ENCODE measurements around the gene TNFRSF19.
A peak's percentile ranks its signal among the peaks of the same experiment; 100 is the strongest.

TNFRSF19 gene

DNA sequence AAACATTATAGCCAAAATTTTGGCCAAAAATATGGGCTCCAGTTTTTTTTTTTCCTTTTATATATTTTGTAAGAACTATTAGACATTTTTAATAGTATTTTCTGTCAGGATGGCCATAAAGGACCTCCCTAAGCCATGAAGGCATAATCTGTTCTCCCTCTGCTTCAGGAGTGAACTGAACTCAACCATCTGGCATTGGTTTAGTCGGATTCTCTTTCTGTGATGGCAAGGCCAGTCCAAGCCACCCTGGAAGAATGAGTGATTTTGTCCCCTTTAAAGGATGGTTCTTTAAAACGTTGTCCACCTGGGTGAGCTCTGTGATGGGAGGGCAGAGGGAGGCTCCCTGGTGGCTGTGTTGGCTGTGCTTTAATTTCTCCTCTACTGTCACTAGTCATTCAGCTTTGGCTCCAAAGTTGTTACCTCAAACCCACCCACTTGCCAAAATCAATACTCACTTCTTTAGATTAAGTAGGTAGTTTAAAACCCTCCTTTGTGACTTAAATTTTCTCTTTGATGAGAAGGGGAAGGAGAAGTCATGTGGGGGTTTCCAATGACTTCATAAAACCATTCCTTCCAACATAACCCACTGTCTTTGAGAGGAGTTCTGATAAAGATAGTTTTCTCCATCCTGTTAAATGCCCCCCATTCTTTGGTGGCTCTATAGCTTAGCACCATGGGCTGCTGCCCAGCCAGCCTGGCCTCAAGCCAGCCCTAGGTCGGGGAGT lies 4.4 kb downstream of the TNFRSF19 start:
- no peaks in the 10 kb centered on the region for H3K4me1 ChIP-seq (ENCODE audit: control insufficient read depth, insufficient read depth, low read length)
- peaks cover 34% of the 10 kb centered on the region for H3K27me3 ChIP-seq (ENCODE audit: control insufficient read depth, insufficient read depth, low read length)
- H3K4me3 ChIP-seq (ENCODE audit: low read length), result no peak overlapping the region
- H3K9me3 ChIP-seq (ENCODE audit: control insufficient read depth, low read length), result no peaks in the 10 kb centered on the region
- H3K36me3 ChIP-seq (ENCODE audit: control insufficient read depth, insufficient read depth, low read length), result no peaks in the 10 kb centered on the region
- no peak overlapping the region for H3K9ac ChIP-seq (ENCODE audit: low read length)

GRCh38 chr13:23575632-23576031 lies 5.4 kb downstream of the TNFRSF19 start:
- no peaks in the 10 kb centered on the region for H3K36me3 ChIP-seq (ENCODE audit: control insufficient read depth, insufficient read depth, low read length)
- peaks cover 36% of the 10 kb centered on the region for H3K27me3 ChIP-seq (ENCODE audit: control insufficient read depth, insufficient read depth, low read length)
- no peak overlapping the region for H3K4me3 ChIP-seq (ENCODE audit: low read length)
- no peaks in the 10 kb centered on the region for H3K4me1 ChIP-seq (ENCODE audit: control insufficient read depth, insufficient read depth, low read length)
- H3K9ac ChIP-seq (ENCODE audit: low read length), result no peak overlapping the region
- H3K9me3 ChIP-seq (ENCODE audit: control insufficient read depth, low read length), result no peaks in the 10 kb centered on the region

DNA sequence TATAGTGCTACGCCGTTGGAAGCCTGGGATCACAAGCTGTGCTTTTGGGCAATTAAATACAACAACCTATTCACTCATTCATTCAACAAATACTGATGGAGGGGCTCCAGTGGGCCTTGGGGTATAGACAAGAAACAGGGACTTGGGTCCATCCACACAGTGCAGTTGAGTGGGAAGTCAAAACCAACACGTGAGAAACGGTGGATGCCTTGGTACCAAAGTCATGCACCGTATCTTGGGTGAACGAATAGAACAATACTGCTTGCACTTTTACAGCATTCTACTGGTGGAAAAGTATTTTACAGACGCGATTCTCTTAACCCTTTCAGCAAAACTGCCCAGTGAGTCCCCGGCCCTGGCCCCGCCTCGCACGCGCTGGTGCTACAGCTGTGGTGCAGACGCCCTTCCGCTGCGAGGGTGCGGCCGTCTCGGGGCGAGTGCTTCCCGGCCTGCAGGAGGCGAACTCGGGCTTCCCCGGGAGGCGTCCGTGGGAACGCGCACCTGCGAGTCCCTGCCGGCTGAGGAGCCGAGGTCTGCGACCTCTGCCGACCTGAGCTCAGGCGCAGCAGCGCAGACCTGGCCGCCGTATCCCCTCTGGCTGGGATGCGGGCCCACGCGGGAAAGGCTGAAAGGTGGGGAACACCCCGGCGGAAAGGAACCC lies 8.3 kb downstream of the TNFRSF19 start:
- Histone ChIP-seq H3K4me3 (ENCODE audit: low read length) (peak overlapping the region; percentile 34), H3K9ac (ENCODE audit: low read length) (peak overlapping the region; percentile 46), H3K4me1 (ENCODE audit: control insufficient read depth, insufficient read depth, low read length) (no peaks in the 10 kb centered on the region), H3K36me3 (ENCODE audit: control insufficient read depth, insufficient read depth, low read length) (no peaks in the 10 kb centered on the region), H3K27me3 (ENCODE audit: control insufficient read depth, insufficient read depth, low read length) (peaks cover 13% of the 10 kb centered on the region), H3K9me3 (ENCODE audit: control insufficient read depth, low read length) (no peaks in the 10 kb centered on the region)

DNA sequence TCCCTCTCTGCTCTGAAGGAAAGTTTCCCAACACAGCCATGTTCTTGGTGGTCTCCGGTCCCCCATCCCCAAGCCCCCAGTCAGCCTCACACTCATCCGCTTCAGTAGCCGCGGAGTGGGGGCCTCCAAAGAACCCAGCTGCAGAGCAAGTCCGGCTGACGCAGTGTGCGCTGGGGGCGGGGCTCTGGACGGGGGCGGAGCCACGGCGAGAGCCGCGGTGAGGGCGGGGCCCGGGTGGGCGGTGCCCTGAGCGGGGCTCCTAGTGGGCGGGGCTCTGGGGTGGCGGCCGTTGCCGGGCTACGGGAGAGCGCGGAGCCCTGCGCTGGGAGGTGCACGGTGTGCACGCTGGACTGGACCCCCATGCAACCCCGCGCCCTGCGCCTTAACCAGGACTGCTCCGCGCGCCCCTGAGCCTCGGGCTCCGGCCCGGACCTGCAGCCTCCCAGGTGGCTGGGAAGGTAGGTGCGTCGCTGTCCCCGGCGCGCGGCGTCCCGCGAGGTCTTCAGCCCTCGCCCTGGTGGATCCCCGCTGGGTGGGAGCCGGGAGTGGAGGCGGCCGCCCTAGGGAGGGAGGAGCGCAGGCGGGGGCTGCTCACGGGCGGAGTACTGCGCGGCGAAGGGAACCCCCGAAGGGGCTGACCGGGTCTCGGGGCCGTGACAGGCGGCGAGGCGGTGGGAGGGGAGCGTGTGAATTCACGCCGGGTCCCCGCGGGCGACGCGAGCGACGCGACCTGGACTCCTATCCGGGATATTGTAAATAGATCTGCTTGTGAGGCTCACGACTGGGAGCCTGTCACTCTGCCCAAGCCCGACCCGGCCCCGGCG lies 9.1 kb downstream of the TNFRSF19 start:
- no peaks in the 10 kb centered on the region for H3K9me3 ChIP-seq (ENCODE audit: control insufficient read depth, low read length)
- no peaks in the 10 kb centered on the region for H3K4me1 ChIP-seq (ENCODE audit: control insufficient read depth, insufficient read depth, low read length)
- H3K36me3 ChIP-seq (ENCODE audit: control insufficient read depth, insufficient read depth, low read length), result no peaks in the 10 kb centered on the region
- H3K27me3 ChIP-seq (ENCODE audit: control insufficient read depth, insufficient read depth, low read length), result peaks cover 12% of the 10 kb centered on the region
- peak overlapping the region; percentile 46 for H3K9ac ChIP-seq (ENCODE audit: low read length)
- H3K4me3 ChIP-seq (ENCODE audit: low read length), result peak overlapping the region; percentile 34

DNA sequence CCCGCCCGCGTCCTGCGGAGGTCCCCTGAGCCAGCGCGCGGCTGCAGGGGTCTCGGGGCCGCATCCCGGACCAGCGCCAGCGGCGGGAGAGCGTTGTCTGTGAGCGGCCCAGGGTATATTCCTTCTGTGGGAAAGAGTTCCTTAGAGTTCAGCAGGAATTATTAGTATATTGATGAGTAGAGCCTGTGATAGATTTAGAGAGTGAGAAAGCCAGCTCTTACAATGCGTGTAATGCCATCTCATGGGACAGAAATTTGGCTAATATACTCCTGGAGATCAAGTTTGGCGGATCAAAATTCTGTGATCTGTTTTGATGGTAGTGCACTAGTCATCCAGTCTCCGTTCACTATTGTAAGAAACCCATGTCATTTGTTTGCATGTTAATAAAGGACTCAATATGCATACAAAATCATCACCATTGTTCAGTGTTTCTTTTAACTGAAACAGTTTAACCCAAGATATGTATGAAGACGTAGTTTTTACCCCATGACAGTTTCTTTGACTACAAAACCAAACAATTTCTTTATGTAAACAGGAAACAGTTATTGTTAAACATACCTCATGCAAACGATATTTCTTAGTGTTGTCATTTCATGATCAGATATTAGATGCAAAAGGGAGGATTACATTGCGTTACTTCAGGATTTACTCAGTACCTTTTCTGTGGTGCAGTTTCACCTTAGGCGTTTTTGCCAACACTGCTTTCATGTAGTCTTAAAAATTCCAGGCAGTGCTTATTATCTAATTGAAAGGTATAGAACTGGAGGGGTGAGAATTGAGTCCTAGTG lies 9.9 kb downstream of the TNFRSF19 start:
- H3K27me3 ChIP-seq (ENCODE audit: control insufficient read depth, insufficient read depth, low read length), result peaks cover 12% of the 10 kb centered on the region
- no peak overlapping the region for H3K4me3 ChIP-seq (ENCODE audit: low read length)
- no peaks in the 10 kb centered on the region for H3K4me1 ChIP-seq (ENCODE audit: control insufficient read depth, insufficient read depth, low read length)
- no peak overlapping the region for H3K9ac ChIP-seq (ENCODE audit: low read length)
- H3K36me3 ChIP-seq (ENCODE audit: control insufficient read depth, insufficient read depth, low read length), result no peaks in the 10 kb centered on the region
- no peaks in the 10 kb centered on the region for H3K9me3 ChIP-seq (ENCODE audit: control insufficient read depth, low read length)

DNA sequence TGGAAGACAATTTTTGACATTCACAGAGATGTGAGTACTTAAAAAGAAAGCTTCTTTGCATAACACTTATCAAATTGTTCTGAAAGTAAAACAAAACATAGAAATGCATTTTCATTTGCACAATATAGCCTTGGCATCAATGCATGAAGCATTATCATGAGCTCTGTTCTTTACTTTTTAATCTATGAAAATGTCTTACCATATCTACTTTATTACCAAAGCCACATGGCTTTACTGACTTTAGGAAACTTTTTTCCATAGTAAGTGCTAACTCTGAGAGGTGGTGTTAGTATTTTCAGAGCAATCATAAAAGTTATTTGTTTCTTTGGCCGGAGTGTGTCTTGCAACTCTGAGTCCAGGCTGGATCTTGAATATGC lies 10.5 kb downstream of the TNFRSF19 start:
- Histone ChIP-seq H3K4me3 (ENCODE audit: low read length) (no peak overlapping the region), H3K4me1 (ENCODE audit: control insufficient read depth, insufficient read depth, low read length) (no peaks in the 10 kb centered on the region), H3K9me3 (ENCODE audit: control insufficient read depth, low read length) (no peaks in the 10 kb centered on the region), H3K27me3 (ENCODE audit: control insufficient read depth, insufficient read depth, low read length) (peaks cover 12% of the 10 kb centered on the region), H3K9ac (ENCODE audit: low read length) (no peak overlapping the region), H3K36me3 (ENCODE audit: control insufficient read depth, insufficient read depth, low read length) (no peaks in the 10 kb centered on the region)

DNA sequence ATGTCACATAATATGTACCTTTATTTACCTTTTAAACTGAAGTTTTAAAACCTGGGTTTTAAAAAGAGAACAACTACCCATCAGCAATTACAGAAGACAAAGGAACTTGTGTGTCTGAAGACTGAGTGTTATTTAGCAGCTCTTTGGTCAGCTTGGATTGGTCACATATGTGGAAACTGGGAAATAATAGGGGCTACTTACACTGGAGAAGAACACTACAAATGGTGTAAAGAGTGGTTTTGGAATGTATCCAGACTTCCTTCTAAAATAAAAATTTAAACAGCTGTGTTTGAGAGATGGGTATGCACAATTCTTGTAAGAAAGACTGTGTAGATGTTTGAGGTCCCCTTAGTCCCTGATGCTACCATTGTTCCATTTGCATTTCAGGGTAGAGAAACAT lies 13.3 kb downstream of the TNFRSF19 start:
- no peak overlapping the region for H3K9ac ChIP-seq (ENCODE audit: low read length)
- H3K9me3 ChIP-seq (ENCODE audit: control insufficient read depth, low read length), result no peaks in the 10 kb centered on the region
- no peak overlapping the region for H3K4me3 ChIP-seq (ENCODE audit: low read length)
- no peaks in the 10 kb centered on the region for H3K36me3 ChIP-seq (ENCODE audit: control insufficient read depth, insufficient read depth, low read length)
- no peaks in the 10 kb centered on the region for H3K4me1 ChIP-seq (ENCODE audit: control insufficient read depth, insufficient read depth, low read length)
- peaks cover 12% of the 10 kb centered on the region for H3K27me3 ChIP-seq (ENCODE audit: control insufficient read depth, insufficient read depth, low read length)

GRCh38 chr13:23584275-23584674 lies 14.1 kb downstream of the TNFRSF19 start:
- H3K4me3 ChIP-seq (ENCODE audit: low read length), result no peak overlapping the region
- no peaks in the 10 kb centered on the region for H3K36me3 ChIP-seq (ENCODE audit: control insufficient read depth, insufficient read depth, low read length)
- H3K27me3 ChIP-seq (ENCODE audit: control insufficient read depth, insufficient read depth, low read length), result peaks cover 12% of the 10 kb centered on the region
- H3K9me3 ChIP-seq (ENCODE audit: control insufficient read depth, low read length), result no peaks in the 10 kb centered on the region
- no peaks in the 10 kb centered on the region for H3K4me1 ChIP-seq (ENCODE audit: control insufficient read depth, insufficient read depth, low read length)
- H3K9ac ChIP-seq (ENCODE audit: low read length), result no peak overlapping the region

GRCh38 chr13:23586336-23586735 lies 16.1 kb downstream of the TNFRSF19 start:
- H3K27me3 ChIP-seq (ENCODE audit: control insufficient read depth, insufficient read depth, low read length), result no peaks in the 10 kb centered on the region
- H3K4me3 ChIP-seq (ENCODE audit: low read length), result no peak overlapping the region
- no peaks in the 10 kb centered on the region for H3K4me1 ChIP-seq (ENCODE audit: control insufficient read depth, insufficient read depth, low read length)
- no peaks in the 10 kb centered on the region for H3K36me3 ChIP-seq (ENCODE audit: control insufficient read depth, insufficient read depth, low read length)
- no peak overlapping the region for H3K9ac ChIP-seq (ENCODE audit: low read length)
- H3K9me3 ChIP-seq (ENCODE audit: control insufficient read depth, low read length), result no peaks in the 10 kb centered on the region

GRCh38 chr13:23588666-23589065 lies 18.5 kb downstream of the TNFRSF19 start:
- Histone ChIP-seq H3K9ac (ENCODE audit: low read length) (no peak overlapping the region), H3K4me3 (ENCODE audit: low read length) (no peak overlapping the region), H3K27me3 (ENCODE audit: control insufficient read depth, insufficient read depth, low read length) (no peaks in the 10 kb centered on the region), H3K9me3 (ENCODE audit: control insufficient read depth, low read length) (no peaks in the 10 kb centered on the region), H3K4me1 (ENCODE audit: control insufficient read depth, insufficient read depth, low read length) (no peaks in the 10 kb centered on the region), H3K36me3 (ENCODE audit: control insufficient read depth, insufficient read depth, low read length) (no peaks in the 10 kb centered on the region)

GRCh38 chr13:23592596-23592995 lies 22.4 kb downstream of the TNFRSF19 start:
- Histone ChIP-seq H3K36me3 (ENCODE audit: control insufficient read depth, insufficient read depth, low read length) (no peaks in the 10 kb centered on the region), H3K9me3 (ENCODE audit: control insufficient read depth, low read length) (no peaks in the 10 kb centered on the region), H3K4me1 (ENCODE audit: control insufficient read depth, insufficient read depth, low read length) (peaks cover 5% of the 10 kb centered on the region), H3K9ac (ENCODE audit: low read length) (no peak overlapping the region), H3K27me3 (ENCODE audit: control insufficient read depth, insufficient read depth, low read length) (no peaks in the 10 kb centered on the region), H3K4me3 (ENCODE audit: low read length) (no peak overlapping the region)

Measured in mucosa of stomach (tissue), 1 donor.